ENCODE measurements around the gene RASL12. TPM values are rescaled to one million over a fixed set of nuclear protein-coding genes. Genes with fewer than 3 reads are reported as not detected.

The RASL12 gene
- total and polyA plus RNA-seq, 2 of the 8 experiments (the other 6 are each of a cell fraction or from before 2014, with no cell fraction given): 9.5 to 10.3 TPM

DNA sequence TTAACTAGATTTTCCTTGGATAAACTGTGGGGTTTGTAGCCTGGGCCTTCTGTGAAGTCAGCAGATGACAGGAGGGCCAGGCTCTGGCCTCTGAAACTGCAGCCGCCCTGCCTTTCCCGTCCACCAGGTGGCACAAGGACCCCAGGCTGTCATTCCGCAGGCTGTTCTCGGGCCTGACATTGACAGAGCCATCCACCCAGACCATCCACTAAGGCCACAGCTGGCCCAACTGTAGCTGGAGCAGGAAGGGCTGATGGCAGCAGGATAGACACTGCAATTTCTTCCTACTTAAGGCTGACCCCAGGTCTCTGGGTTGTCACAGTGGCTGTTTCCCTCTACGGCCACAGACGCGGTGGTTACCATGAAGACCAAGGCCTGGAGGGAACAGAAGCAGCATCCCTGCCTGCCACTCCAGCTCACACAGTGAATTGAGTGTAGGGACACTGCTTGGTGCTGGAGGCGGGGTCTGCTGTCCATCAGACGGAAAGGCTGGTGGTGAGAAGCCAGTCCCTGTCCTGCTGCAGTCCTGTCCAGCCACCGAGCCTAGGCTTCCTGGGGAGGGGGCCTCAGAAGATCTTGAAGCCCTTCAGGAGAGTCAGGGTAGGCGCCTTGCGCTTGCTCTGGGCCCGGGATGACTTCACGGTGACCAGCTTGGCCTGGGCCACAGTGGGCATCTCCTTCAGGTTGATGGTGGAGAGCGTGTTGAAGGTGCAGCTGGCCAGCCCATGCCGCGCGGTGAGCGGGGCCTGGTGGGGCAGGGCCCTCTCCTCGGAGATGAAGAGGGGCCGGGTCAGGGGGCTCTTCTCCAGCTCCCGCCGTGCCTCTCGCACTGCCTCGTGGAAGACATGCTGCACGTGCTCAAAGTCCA, 13.2 kb downstream of the RASL12 start:
- Histone ChIP-seq H4K91ac (replicated peaks; ENCODE audit: insufficient read length, low read length) (no peak overlapping the region), H2BK5ac (ENCODE audit: low read depth, low read length) (0 out of 2 replicates have a peak overlapping the region, but pooled peaks have one; percentile 60), H2BK15ac (ENCODE audit: low read length) (no peak overlapping the region), H3K14ac (ENCODE audit: insufficient read length) (no peak overlapping the region), H2BK20ac (ENCODE audit: low read length) (no peak overlapping the region), H3K9me3 (ENCODE audit: insufficient read depth in 2 of 2, low read depth in 1 of 2, low read length in 1 of 2) (no peaks in the 10 kb centered on the region), H3K9ac (replicated peaks in 1 of 4; ENCODE audit: extremely low read depth in 1 of 4, low read depth in 3 of 4, low read length in 3 of 4) (no peak overlapping the region), H2AFZ (ENCODE audit: low read length) (no peak overlapping the region), H2AK5ac (ENCODE audit: low read depth, low read length) (no peak overlapping the region), H3K36me3 (ENCODE audit: control insufficient read depth in 2 of 4, insufficient read depth in 4 of 4, low read length in 3 of 4) (no peaks in the 10 kb centered on the region; a peak in 1 of 8 replicates), H3K4ac (replicated peaks; ENCODE audit: insufficient read length, low read depth, low read length) (no peak overlapping the region), H3K4me1 (replicated peaks in 1 of 4; ENCODE audit: control insufficient read depth in 3 of 4, insufficient read depth in 4 of 4, low read length in 3 of 4) (no peaks in the 10 kb centered on the region), H3K27ac (ENCODE audit: low read depth, low read length) (no peak overlapping the region), H4K20me1 (replicated peaks in 1 of 2; ENCODE audit: control insufficient read depth in 1 of 2, insufficient read depth in 2 of 2, low read length in 2 of 2) (no peaks in the 10 kb centered on the region), H2BK12ac (ENCODE audit: low read depth, low read length) (no peak overlapping the region), H3K23ac (ENCODE audit: insufficient read length) (no peak overlapping the region), H3K4me3 (ENCODE audit: extremely low read depth in 1 of 4, insufficient read depth in 2 of 4, low read depth in 3 of 4, low read length in 4 of 4) (no peak overlapping the region), H3K18ac (ENCODE audit: extremely low read depth, low read length) (no peak overlapping the region), H4K5ac (ENCODE audit: insufficient read length, low read depth, low read length) (no peak overlapping the region), H3K56ac (replicated peaks; ENCODE audit: insufficient read length, low read depth, low read length) (no peak overlapping the region), H3K79me1 (ENCODE audit: low read depth, low read length) (no peaks in the 10 kb centered on the region), H3K23me2 (ENCODE audit: low read depth, low read length) (no peaks in the 10 kb centered on the region), H2BK120ac (replicated peaks; ENCODE audit: low read depth, low read length) (no peak overlapping the region), H3K27me3 (replicated peaks in 1 of 4; ENCODE audit: control insufficient read depth in 3 of 4, extremely low read depth in 1 of 4, insufficient read depth in 3 of 4, low read length in 3 of 4) (no peaks in the 10 kb centered on the region; a peak in 2 of 7 replicates), H3K4me2 (ENCODE audit: insufficient read depth in 1 of 2, low read depth in 2 of 2, low read length in 2 of 2) (no peak overlapping the region), H4K8ac (ENCODE audit: extremely low read depth, insufficient read depth, low read length) (no peak overlapping the region), H3K79me2 (ENCODE audit: control insufficient read depth in 1 of 2, insufficient read depth in 2 of 2, low read length in 2 of 2) (no peaks in the 10 kb centered on the region)
- FAIRE-seq: no peak
- CTCF ChIA-PET (ENCODE audit: partially characterized antibody): interaction anchor here (0.7 to 33.2 kb wide), 12 partner anchors 12 to 216 kb away, joined by 3 to 1213 read pairs (median 14); partner anchors contain the start of genes KBTBD13, RASL12, SLC51B and UBAP1L
- DNase-seq (ENCODE audit: low read depth in 1 of 2, low spot score in 2 of 2): peak in 1 of 2 experiments; percentile 88
- POLR2A ChIA-PET (ENCODE audit: partially characterized antibody): interaction anchor here (0.9 to 1.7 kb wide), 8 partner anchors 9 to 66 kb away, joined by 3 to 5 read pairs (median 3); no protein-coding TSS in a partner anchor
- 79% methylated on average over 25 of the region's 26 CpGs; no CpG with 5 or more reads in 1 of the 2 experiments for WGBS, 2 experiments (ENCODE audit: extremely low coverage in 1 of 2, insufficient coverage in 1 of 2, insufficient read length in 1 of 2, insufficient replicate concordance in 2 of 2, low coverage in 1 of 2, low lambda C conversion rate in 2 of 2, missing lambda C conversion rate in 1 of 2)
- no peak for TF ChIP-seq YY1 (IDR thresholded peaks at IDR 0.05; ENCODE audit: low read depth, low read length)
- TF ChIP-seq TEAD4 (IDR thresholded peaks at IDR 0.05; ENCODE audit: low read depth, low read length): 0 out of 2 replicates have a peak, but pooled peaks have one; percentile 21
- TF ChIP-seq MAFK (IDR thresholded peaks at IDR 0.05; ENCODE audit: low read depth, low read length): no peak
- TF ChIP-seq PHF8 (conservative IDR thresholded peaks at IDR 0.05; ENCODE audit: low read depth, low read length): no peak
- TF ChIP-seq JUND (IDR thresholded peaks at IDR 0.05; ENCODE audit: low read length): no peak
- TF ChIP-seq BRCA1 (IDR thresholded peaks at IDR 0.05; ENCODE audit: low read depth, low read length): no peak
- TF ChIP-seq, protein P1, sequence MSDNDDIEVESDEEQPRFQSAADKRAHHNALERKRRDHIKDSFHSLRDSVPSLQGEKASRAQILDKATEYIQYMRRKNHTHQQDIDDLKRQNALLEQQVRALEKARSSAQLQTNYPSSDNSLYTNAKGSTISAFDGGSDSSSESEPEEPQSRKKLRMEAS (IDR thresholded peaks at IDR 0.05): peak; percentile 39; the same call in 1 of the 2 replicates
- TF ChIP-seq, protein P2, sequence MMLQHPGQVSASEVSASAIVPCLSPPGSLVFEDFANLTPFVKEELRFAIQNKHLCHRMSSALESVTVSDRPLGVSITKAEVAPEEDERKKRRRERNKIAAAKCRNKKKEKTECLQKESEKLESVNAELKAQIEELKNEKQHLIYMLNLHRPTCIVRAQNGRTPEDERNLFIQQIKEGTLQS (IDR thresholded peaks at IDR 0.05; ENCODE audit: insufficient read depth, low read depth, low read length): no peak
- no peak for TF ChIP-seq BACH1 (IDR thresholded peaks at IDR 0.05; ENCODE audit: low read length)
- TF ChIP-seq CHD2 (IDR thresholded peaks at IDR 0.05; ENCODE audit: low read length): no peak
- TF ChIP-seq RAD21 (IDR thresholded peaks at IDR 0.05 in 1 of 2, conservative IDR thresholded peaks at IDR 0.05 in 1 of 2; ENCODE audit: low read depth in 2 of 2, low read length in 2 of 2): peak; percentile 96
